ENCODE results near the gene GLIS1. TPM values are rescaled to one million over a fixed set of nuclear protein-coding genes. Genes with fewer than 3 reads are reported as not detected.

GLIS1 gene
- total and polyA plus RNA-seq, 12 donors: 0.06 to 0.10 (median 0.09) TPM; not detected in 7

DNA sequence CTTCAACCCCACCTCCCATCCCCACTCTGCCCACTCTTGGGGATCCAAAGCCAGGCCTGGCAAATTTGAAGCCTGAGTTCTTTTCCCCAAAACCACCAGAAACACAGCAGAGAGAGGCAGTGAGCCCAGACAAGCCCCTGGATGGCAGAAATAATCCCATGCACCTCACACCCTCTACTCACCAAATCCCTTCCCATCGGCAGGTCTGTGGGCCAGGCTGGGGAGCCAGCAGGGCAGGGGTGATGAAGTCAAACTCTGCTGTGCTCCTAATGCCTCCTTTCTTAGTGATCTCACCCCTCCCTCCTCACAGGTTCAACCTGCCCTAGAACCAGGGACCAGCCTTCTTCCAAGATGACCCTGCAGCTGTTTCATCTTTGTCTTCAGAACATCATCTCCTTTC lies 72.4 kb downstream of the GLIS1 start:
- ATAC-seq: no peak
- Histone ChIP-seq H3K27me3 (peaks cover 0 to 11% (median 8%) of the 10 kb centered on the region in 7 donors), H3K27ac (no peak overlapping the region), H3K4me1 (peaks cover 0 to 16% (median 0%) of the 10 kb centered on the region in 9 donors), H3K9me3 (no peaks in the 10 kb centered on the region), H3K4me3 (no peak overlapping the region), H3K36me3 (no peaks in the 10 kb centered on the region)
- intact Hi-C loops (cut with DNase I): no loop called here
- WGBS, 2 donors: 86 to 89% methylated on average over 1 of the region's 1 CpG
- DNase-seq: no peak
- TF ChIP-seq, protein P1, sequence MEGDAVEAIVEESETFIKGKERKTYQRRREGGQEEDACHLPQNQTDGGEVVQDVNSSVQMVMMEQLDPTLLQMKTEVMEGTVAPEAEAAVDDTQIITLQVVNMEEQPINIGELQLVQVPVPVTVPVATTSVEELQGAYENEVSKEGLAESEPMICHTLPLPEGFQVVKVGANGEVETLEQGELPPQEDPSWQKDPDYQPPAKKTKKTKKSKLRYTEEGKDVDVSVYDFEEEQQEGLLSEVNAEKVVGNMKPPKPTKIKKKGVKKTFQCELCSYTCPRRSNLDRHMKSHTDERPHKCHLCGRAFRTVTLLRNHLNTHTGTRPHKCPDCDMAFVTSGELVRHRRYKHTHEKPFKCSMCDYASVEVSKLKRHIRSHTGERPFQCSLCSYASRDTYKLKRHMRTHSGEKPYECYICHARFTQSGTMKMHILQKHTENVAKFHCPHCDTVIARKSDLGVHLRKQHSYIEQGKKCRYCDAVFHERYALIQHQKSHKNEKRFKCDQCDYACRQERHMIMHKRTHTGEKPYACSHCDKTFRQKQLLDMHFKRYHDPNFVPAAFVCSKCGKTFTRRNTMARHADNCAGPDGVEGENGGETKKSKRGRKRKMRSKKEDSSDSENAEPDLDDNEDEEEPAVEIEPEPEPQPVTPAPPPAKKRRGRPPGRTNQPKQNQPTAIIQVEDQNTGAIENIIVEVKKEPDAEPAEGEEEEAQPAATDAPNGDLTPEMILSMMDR (IDR thresholded peaks at IDR 0.05): no peak

DNA sequence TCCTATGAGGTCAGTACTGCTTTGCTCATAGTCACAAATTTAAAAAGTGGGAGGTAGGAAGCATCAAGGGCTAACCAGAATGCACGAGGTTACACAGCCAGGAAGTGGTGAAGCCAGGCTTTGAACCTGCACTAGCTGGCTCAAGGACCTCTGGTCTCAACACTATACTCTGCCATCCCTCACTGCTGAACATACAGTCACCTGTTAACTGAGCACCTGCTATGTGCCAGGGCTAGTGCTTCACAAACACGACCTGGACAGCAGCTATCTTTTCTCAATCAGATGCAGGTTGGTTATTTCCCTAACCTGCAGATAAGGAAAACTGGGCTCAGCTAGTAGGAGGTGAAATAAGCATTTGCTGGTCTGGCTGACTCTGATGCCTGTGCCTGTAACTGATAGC lies 73.0 kb downstream of the GLIS1 start:
- no peaks in the 10 kb centered on the region for H3K9me3 ChIP-seq
- WGBS, 2 donors: 33 to 42% methylated on average over 2 of the region's 2 CpGs
- DNase-seq (no peak), ATAC-seq (no peak)
- peaks cover 0 to 14% (median 8%) of the 10 kb centered on the region in 7 donors for H3K27me3 ChIP-seq
- no peak overlapping the region for H3K4me3 ChIP-seq
- TF ChIP-seq, protein P1 (IDR thresholded peaks at IDR 0.05): no peak
- H3K4me1 ChIP-seq: peaks cover 0 to 16% (median 0%) of the 10 kb centered on the region in 9 donors
- no peak overlapping the region for H3K27ac ChIP-seq
- no peaks in the 10 kb centered on the region for H3K36me3 ChIP-seq
- intact Hi-C loops (cut with DNase I): no loop called here

DNA sequence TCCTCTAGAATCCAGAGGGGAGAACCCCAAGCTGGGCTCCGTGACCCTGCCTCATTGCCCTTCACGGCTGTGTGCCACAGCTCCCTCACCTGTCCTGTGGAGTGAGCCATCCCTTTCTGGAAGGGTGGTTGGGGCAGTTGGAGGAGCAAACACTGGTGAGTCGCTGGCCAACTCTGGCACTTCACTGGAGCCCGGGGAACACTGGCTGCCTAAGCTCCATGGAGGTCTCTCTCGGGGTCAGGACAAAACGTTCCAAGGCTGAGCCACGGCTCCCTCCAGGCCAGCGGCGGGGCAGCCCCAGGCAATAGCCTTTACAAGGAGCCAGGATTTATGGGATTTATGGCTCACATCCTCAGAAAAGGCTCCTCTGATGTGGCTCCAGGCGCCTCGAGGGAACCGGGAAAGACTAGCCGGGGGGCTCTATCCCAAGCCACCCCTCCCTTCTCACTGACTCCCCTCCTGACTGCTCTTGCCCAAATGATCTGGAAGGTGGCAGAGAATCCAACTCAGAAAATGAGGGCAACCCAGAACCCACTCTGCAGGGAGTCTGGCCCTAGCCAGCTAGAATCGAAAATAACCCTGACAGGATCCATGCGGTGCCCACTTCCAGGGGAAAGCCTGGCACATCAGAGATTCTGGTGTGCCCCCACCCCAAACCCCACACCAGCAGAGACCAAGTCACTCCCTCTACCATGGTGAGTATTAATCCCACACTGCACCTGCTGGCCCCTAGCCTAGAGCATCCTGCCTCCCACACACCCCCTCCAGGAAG lies 75.2 kb downstream of the GLIS1 start:
- intact Hi-C loops (cut with DNase I): no loop called here
- H3K27ac ChIP-seq: no peak overlapping the region
- no peaks in the 10 kb centered on the region for H3K36me3 ChIP-seq
- H3K9me3 ChIP-seq: no peaks in the 10 kb centered on the region
- ATAC-seq (no peak), DNase-seq (no peak)
- 70 to 72% methylated on average over 15 of the region's 15 CpGs for WGBS, 2 donors
- no peaks in the 10 kb centered on the region for H3K4me1 ChIP-seq
- no peak overlapping the region for H3K4me3 ChIP-seq
- H3K27me3 ChIP-seq: peaks cover 0 to 23% (median 10%) of the 10 kb centered on the region in 7 donors
- TF ChIP-seq, protein P1 (IDR thresholded peaks at IDR 0.05): no peak

DNA sequence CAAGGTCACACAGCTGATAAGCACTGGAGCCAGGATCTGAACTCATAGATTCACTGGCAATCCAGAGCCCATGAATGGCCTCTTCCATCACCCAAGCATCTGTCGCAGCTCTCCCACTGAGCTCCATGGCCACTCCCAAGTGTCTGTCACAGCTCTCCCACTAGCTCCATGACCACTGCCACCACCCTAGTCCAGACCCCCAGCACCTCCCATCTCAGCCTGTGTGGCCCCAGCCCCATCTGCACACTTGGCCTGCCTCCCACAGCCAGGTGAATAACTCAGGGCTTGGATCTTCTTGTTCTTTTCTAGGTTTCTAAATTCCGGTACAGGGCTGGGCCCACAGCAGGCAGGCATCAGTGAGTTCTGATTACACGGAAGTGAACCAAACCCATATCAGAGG lies 76.0 kb downstream of the GLIS1 start:
- ATAC-seq: no peak
- Histone ChIP-seq H3K9me3 (no peaks in the 10 kb centered on the region), H3K4me1 (no peaks in the 10 kb centered on the region), H3K4me3 (no peak overlapping the region), H3K36me3 (no peaks in the 10 kb centered on the region), H3K27ac (no peak overlapping the region), H3K27me3 (peaks cover 0 to 30% (median 12%) of the 10 kb centered on the region in 7 donors)
- TF ChIP-seq, protein P1 (IDR thresholded peaks at IDR 0.05): no peak
- no peak for DNase-seq
- intact Hi-C loops (cut with DNase I): no loop called here
- 84 to 88% methylated on average over 3 of the region's 3 CpGs for WGBS, 2 donors
